ENCODE measurements around the gene STX2.
"Not testable (repeated sequence)": the region's sequence is repeated elsewhere in the genome, so short reads cannot be mapped to it uniquely, and the experiment has no call there.

Gene STX2

DNA sequence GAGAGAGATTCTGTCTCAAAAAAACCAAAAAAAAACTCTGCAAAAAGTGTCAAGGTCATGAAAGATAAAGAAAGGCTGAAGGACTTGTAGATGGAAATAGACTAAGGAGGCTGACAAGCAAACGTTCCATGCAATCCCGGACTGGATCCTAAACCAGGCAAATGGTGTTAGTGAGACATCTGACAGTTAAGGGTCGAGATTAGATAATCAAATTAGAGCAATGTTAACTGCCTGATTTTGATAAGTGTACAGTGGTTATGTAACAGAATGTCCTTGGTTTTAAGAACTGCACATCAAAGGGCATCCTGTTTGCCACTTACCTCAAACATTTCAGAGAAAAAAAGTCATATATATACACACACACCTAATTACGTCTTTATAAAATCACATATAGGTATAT is 29.4 kb upstream of the STX2 start:
- no peak for DNase-seq

DNA sequence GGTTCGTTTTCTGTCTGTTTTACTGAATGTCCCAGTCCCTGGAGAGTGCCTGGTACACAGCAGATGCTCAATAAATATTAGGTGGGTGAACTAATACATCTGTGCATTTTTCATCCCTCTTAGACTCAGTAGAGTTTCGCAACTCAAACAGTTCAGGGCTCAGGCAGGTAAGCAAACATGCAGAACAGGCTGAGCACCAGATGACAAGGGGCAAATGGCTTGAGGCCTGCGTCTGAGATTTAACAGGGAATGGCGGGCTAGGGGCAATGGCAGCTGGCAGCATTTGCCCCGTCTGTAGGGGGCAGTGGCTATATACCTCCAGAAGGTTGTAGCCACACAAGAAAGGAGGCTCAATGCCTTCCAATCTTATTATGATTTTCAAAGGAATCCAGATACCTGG is 24.2 kb upstream of the STX2 start:
- DNase-seq: no peak

DNA sequence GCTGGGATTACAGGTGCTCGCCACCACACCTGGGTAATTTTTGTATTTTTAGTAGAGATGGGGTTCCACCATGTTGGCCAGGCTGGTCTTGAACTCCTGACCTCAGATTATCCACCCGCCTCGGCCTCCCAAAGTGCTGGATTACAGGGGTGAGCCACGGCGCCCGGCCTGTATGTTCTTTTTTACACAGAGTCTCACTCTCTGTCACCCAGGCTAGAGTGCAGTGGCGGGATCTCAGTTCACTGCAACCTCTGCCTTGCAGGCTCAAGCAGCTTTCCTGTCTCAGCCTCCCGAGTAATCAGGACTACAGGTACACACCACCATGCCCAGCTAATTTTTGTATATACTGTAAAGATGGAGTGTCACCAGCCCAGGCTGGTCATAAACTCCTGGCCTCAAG is 23.7 kb upstream of the STX2 start:
- DNase-seq: not testable (repeated sequence)

DNA sequence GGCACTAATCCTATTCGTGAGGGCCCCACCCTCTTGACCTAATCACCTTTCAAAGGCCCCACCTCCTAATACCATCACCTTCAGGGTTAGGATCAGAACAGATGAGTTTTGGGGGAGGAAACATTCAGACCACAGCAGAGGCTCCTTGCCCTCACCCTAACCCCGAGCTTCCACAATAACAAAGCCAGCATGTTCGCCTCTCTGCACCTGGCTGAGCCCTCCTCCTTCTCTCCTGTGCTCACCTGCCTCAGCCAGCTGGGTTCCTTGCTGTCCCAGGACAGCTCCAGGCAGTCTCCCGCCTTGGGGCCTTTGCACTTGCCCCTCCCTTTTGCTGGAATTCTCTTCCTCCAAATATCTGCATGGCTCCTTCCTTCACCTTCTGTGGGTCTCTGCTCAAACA is 23.1 kb upstream of the STX2 start:
- no peak for DNase-seq

DNA sequence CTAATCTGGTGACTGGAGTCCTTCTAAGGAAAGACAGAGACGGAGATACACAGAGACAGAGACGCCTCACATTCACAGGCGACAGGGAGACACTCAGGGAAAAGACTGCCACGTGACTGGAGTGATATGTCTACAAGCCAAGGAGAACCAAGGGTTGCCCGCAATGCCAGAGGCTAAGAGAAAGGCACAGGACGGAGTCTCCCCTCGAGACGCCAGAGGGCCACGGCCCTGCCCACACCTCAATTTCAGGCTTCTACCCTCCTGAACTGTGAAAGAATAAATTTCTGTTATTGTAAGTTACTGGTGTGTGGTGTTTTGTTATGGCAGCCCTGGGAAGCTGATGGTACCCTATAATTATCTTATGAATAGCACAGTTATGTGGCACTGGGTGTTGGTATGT is 21.3 kb upstream of the STX2 start:
- no peak for DNase-seq

DNA sequence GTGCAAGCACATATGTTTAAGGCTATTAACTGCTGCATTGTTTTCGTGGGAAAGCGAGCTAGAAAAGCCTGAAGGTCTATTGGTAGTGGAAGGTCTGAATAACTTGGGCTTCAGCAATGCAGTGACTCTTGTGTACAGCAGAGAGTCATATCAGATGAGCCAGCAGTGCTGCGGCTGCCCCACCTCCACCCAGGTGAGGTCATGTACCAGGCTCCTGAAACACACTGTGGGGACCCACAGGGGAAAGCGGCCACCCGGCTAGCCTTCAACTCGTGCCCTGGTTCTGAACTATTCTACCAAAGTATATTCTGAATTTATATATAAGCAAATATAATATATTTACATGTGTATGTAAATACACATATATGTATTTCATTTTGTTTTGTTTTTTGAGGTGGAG is 20.1 kb upstream of the STX2 start:
- DNase-seq: no peak

DNA sequence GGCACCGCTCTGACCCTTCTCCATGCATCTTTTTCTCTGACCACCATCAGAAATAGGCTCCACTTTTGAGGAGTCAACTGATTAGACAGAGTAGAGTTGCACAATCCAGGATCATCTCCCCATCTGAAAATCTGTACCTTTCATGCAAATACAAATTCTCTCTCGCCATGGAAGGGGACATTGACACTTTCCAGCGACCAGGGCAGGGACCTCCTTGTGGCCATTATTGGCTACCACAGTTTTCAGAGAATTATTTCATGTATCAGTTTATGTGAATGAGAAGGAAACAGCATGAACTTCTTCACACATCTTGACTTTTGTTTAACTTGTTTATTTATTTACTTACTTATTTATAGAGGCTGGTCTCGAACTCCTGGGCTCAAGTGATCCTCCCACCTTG is 19.0 kb upstream of the STX2 start:
- no peak for DNase-seq

DNA sequence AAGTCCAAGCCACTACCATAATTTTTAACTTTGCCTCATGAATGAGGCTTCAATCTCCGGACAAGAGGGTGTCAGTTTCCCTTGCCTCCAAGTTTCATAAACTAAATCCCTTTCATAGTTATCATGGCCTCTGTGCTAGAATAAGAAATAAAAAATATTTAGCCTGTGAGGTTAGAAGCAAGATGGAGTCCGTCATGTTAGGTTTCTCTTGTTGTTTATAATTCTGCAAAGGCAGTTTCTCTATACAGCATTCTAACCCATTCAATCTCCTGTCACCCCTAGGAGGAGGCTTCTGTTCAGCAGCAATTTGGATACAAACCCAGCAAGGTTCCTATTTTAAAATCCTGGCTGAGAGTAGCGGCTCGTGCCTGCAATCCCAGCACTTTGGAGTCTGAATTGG is 17.0 kb upstream of the STX2 start:
- DNase-seq: no peak

DNA sequence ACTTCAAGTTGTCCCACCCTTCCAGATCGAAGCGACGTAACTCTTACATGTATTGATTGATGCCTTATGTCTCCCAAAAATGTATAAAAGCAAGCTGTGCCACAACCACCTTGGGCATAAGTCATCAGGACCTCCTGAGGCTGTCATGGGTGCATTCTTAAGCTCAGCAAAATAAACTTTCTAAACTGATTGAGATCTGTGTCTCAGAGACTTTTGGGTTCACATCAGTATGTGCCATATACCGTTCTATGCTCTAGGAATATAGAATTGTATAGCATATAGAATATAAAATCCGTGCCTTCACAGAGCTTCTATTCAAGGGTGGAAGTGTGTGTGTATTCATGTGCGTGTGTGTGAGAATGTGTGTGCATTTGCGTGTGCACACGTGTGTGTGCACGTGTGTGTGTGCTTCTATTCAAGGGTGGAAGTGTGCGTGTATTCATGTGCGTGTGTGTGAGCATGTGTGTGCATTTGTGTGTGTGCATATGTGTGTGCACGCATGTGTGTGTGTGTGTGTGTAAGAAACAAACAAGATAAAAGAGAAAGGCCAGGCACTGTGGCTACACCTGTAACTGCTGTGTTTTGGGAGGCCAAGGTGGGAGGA is 11.5 kb upstream of the STX2 start:
- no peak for DNase-seq

DNA sequence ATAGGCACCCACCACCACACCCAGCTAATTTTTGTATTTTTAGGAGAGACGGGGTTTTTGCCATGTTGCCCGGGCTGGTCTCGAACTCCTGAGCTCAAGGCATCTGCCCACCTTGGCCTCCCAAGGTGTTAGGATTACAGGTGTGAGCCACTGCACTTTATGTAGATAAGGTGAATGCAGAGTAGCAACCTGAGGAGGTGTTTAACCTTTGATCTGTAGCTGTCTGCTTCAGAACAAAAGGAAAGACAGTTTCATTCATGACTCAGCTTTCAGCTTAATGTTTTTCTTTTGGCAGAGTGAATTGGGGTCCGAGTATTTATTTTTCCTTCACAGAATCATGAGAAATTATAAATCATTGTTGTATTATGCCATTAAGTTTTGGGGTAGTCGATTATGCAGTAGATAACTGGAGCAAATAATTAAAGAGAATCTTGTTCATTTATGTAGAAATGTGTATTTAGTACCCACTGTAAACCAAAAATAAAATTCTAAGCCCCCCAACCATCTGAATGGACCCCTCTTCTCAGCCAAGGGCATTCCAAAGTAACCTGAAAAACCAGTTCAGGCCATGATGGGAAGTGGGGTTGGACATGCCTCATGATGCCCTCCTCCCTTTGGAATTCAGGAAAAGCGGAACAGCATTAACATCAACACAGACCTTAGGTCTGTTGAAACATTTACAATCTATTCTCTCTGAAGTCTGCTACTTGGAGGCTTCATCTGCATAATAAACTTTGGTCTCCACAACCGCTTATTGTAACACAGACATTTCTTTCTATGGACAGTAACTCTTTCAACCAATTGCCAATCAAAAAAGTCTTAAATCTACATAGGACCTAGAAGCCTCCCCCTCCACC is 10.7 kb upstream of the STX2 start:
- DNase-seq: peak; percentile 18

DNA sequence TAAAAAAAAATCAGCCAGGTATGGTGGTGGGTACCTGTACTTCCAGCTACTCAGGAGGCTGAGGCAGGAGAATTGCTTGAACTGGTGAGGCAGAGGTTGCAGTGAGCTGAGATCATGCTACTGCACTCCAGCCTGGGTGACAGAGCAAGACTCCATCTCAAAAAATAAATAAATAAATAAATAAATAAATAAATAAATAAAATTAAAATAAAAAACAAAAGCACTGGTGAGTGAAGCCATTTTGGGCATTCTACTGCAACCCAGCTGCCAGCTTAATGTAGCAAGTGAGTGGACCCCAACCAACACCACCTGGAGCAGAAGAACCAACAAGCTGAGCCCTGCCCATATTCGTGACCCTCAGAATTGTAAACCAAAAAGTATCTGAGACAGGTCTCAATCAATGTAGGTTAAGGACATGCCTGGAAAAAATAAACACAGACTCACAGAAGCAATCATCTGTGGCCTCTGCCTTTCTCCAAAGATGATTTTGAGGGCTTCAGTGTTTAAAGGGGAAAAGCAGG is 9.8 kb upstream of the STX2 start:
- not testable (repeated sequence) for DNase-seq

DNA sequence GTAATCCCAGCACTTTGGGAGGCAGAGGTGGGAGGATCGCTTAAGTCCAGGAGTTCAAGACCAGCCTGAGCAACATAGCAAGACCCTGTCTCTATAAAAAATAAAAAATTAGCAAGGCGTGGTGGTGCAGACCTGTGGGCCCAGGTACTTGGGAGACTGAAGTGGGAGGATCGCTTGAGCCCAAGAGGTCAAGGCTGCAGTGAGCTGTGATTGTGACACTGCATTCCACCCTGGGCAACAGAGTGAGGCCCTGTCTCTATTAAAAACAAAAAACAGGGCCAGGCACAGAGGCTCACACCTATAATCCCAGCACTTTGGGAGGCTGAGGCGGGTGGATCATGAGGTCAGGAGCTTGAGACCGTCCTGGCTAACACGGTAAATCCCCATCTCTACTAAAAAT is 9.1 kb upstream of the STX2 start:
- DNase-seq: not testable (repeated sequence)

DNA sequence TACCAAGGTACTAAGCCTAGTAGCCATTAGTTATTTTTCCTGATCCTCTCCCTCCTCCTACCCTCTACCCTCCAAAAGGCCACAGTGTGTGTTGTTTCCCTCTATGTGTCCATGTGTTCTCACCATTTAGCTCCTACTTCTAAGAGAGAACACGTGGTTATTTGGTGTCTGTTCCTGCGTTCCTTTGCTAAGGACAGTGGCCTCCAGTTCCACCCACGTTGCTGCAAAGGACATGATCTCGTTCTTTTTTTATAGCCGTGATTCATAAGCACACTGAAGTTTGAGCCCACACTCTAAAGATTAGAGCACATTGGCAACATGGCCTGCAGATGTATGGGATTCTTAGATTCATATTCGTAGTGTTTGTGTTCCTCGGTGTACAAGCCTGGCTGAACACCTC is 8.1 kb upstream of the STX2 start:
- no peak for DNase-seq

DNA sequence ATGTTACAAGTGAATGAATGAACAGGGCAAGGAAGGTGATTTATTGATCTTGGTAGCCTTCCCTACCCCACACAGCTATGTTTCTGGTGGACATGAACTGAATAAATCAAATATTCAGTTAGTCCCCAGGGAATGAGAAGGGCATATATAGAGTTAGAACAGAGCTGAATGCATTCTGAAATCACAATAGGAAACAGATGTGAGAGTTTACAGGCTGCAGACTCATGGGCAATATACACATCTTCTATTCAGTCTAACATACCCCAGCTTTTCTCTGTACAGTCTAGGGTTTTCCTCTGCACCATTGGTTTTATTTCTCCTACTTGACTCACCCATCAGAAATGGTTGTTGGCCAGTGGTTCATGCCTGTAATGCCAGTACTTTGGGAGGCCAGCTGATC is 7.3 kb upstream of the STX2 start:
- DNase-seq: peak; percentile 32

DNA sequence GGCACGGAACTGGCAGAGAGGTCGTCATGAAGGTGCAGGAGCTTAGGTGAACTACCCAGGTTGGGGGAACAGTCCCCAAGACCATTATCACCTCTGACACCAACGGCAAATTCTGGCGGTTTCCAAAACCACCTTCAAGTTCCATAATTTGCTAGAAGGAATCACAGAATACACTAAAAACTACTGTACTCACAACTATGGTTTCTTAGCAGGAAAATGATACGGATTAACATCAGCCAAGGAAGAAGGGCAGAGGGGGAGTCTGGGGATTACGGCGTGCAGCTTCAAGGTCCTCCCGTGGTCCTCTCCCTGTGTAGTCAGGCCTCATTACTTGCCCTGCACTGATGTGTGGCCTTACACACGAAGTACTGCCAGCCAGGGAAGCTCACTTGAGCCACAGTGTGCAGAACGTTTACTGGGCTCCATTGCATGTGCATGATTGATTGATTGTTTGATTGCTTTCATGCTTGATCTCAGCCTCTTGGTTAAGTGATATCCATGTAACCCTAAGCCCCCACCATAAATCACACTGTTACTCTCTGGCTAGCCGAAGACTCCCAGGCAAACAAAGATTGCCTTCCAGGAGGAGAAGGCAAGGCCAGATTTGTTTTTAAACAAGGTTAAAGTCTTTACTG is 837 bp upstream of the STX2 start:
- DNase-seq: peak; percentile 67

DNA sequence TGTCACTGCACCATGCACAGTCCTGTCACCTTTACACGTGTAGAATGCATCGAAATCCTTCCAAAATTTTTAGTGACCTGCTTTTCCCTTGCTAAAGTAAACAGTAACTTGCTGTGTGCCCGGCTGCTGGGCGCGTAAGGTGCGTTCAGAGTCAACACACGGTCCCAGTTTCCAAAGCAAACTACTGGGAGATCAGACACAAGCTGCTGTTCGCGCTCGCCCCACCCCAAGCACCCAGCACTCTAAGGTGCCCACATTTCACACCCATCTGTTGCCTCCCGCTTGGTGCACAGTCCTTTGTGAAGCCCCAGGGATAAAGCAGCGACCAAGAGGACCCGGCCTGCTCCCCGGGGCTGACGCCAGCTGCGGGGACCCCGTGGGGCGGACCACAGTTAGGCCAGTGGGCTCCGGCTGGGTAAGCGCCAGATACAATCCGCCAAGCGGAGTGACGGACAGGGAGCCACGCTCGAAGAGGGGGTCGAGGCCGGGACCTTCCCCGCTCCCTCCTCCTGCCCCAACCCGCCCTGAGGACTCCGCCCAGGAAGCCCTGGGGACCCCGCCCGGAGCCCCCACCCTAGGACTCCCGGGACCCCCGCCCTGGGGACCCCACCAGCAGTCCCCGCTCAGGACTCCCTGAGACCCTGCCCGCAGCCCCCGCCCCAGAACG is 633 bp downstream of the STX2 start:
- DNase-seq: peak; percentile 62

DNA sequence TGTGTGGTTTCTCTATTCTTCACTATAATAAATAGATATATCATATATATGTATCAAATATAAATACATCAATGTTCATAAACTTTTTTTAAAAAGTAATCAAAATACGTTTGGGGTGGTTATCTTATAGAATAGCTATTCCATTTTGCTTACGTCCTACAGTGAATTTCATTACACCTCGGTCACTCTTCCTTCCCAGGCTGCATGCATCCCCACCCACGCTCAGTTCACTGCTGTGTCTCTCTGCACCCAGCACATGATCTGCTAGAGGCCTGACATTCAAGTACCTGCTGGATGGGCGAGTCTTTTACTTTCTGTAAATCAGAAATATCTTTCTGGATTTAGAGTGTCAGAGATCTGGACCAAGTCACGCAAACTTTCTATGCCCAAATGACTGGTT is 3.6 kb downstream of the STX2 start:
- DNase-seq: no peak

DNA sequence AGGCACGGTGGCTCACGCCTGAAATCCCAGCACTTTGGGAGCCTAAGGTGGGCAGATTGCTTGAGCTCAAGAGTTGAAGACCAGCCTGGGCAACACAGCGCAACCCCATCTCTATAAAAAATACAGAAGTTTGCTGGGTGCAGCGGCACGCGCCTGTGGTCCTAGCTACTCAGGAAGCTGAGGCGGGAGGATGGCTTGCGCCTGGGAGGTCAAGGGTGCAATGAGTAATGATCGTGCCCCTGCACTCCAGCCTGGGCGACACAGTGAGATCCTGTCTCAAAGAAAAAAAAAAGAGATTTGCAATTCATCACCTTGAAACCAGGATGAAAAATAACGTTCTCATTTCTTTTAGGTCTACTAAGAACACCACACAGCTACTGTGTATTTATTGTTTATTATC is 4.0 kb downstream of the STX2 start:
- DNase-seq: no peak

DNA sequence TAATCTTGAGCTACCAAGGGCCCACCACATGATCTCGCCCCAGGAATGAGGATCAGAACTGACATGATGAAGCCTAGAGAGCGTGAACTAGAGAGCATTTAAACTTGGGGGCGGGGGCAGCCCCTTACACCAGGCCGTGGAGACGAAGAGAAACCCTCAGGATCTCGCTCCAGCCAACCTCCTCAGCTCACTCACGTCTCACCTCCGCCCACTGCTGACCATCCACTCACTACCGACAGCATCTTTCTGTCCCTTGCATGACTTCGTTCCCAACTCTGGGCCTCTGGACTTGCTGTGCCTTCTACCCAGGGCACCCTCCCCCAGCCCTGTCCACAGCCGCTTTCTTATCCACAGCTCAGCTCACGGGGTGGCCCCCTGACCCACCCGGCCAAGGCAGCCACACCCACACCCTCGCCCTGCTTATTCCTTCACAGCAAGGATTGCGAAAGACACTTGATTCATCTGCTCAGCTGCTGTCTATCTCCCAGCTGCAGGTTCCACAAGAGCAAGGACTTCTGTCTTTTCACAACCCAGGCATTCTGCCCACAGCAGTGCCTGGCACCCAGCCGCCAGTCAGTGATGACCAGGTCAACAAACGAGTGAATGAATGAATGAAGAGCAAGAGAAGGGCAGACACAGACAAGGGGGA is 6.4 kb downstream of the STX2 start:
- no peak for DNase-seq

DNA sequence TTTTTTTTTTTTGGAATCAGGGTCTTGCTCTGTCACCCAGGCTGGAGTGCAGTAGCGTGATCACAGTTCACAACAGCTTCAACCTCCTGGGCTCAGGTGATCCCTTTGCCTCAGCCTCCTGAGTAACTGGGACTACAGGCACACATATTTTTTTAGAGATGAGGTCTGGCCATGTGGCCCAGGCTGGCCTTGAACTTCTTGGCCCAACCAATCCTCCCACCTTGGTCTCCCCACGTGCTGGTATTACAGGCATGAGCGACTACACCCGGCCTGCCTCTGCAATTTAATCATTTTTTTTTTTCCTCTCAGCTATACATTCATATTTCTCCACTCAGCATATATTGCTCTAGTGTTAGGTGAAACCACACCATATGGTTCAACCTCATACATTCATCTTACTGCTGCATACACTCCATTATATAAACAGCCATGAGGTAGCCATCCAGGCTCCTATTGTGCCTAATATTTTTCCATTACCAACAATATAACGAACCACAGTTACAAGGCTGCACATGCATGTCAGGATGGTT is 7.1 kb downstream of the STX2 start:
- no peak for DNase-seq

DNA sequence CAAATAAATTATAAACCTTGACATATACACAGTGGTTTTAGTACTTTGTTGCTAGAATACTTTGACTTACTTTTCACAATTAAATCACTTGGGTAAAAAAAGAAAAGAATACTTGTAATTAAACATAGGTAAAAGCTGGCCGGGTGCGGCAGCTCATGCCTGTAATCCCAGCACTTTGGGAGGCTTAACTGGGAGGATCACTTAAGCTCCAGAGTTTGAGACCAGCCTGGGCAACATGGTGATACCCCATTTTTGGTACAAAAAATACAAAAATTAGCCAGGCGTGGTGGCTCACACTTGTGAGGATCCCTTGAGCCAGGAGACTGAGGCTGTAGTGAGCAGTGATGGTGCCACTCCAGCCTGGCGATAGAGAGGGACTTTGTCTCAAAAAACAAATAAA is 7.8 kb downstream of the STX2 start:
- DNase-seq: no peak

DNA sequence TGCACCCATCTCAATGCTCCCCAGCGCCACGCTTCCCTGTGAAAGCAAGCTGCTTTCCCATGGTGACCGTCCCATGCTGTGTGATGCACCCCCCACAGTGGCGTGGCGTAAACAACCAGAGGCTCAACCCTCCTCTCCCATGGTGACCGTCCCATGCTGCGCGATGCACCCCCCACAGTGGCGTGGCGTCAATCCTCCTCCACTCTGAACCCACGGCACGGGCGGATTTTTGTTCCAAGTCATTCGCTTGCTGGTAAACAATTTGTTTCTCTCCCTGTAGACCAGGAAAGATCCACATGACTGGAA is 8.9 kb downstream of the STX2 start:
- no peak for DNase-seq
